Measurements from ENCODE around the gene MRPL34.

DNA sequence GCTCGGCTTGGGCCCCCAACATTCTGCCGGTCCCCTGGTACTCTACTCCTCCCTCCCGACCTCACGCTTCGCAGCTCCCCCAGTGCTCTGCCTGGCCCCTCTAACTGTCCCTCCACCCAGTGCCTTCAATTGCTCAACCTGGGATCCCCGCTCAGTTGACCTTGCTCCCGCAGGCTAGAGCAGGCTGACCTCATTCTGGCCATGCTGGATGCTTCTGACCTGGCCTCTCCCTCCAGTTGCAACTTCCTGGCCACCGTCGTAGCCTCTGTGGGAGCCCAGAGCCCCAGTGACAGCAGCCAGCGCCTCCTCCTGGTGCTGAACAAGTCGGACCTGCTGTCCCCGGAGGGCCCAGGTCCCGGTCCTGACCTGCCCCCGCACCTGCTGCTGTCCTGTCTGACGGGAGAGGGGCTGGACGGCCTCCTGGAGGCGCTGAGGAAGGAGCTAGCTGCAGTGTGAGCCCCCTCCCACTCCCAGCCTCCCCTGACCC lies 35.2 kb downstream of the MRPL34 start:
- TF ChIP-seq, protein P1, sequence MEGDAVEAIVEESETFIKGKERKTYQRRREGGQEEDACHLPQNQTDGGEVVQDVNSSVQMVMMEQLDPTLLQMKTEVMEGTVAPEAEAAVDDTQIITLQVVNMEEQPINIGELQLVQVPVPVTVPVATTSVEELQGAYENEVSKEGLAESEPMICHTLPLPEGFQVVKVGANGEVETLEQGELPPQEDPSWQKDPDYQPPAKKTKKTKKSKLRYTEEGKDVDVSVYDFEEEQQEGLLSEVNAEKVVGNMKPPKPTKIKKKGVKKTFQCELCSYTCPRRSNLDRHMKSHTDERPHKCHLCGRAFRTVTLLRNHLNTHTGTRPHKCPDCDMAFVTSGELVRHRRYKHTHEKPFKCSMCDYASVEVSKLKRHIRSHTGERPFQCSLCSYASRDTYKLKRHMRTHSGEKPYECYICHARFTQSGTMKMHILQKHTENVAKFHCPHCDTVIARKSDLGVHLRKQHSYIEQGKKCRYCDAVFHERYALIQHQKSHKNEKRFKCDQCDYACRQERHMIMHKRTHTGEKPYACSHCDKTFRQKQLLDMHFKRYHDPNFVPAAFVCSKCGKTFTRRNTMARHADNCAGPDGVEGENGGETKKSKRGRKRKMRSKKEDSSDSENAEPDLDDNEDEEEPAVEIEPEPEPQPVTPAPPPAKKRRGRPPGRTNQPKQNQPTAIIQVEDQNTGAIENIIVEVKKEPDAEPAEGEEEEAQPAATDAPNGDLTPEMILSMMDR (IDR thresholded peaks at IDR 0.05; ENCODE audit: insufficient read depth, low read depth, low read length), result no peak
- TF ChIP-seq EZH2 (IDR thresholded peaks at IDR 0.05; ENCODE audit: insufficient read depth, low read length), result no peak
